WTC11 (cell line): ENCODE results near the gene GET4. TPM values are rescaled to one million over a fixed set of nuclear protein-coding genes. Genes with fewer than 3 reads are reported as not detected.
"Not testable (repeated sequence)": the region's sequence is repeated elsewhere in the genome, so short reads cannot be mapped to it uniquely, and the experiment has no call there.

ENCODE experiments used
- ATAC-seq: fragments of 200-7000 bp; cut with Tn5 transposase; 2 replicates; pipeline ENCODE4 v1.10.0; 2021; ENCODE audit warnings: mild to moderate bottlenecking, moderate library complexity
- CTCF ChIA-PET: fragments of 300-600 bp; sonication (Branson Sonifier 250); formaldehyde crosslinking; loops from one replicate; lab custom pipeline; 2021; ENCODE audit warnings: antibody characterized with exemption; lab: Charles Lee
- POLR2A ChIA-PET: fragments of 350-600 bp; sonication (Branson Sonifier 250); formaldehyde crosslinking; loops from one replicate; lab custom pipeline; 2021; ENCODE audit warnings: antibody characterized with exemption; lab: Charles Lee
- DNase-seq: peaks from one replicate; pipeline ENCODE4 v3.0.0; 2021; ENCODE audit warnings: low spot score
- H3K27ac Mint-ChIP-seq: 2 replicates; pipeline ENCODE4 v1.8.0; 2021; ENCODE audit warnings: mixed read lengths
- H3K27me3 Mint-ChIP-seq: 2 replicates; pipeline ENCODE4 v1.8.0; 2021; ENCODE audit warnings: low read depth, mild to moderate bottlenecking, moderate library complexity, mixed read lengths
- H3K36me3 Mint-ChIP-seq: 2 replicates; pipeline ENCODE4 v1.8.0; 2021; ENCODE audit warnings: mixed read lengths
- H3K4me1 Mint-ChIP-seq: 2 replicates; pipeline ENCODE4 v1.8.0; 2022; ENCODE audit warnings: mixed read lengths
- H3K4me3 Mint-ChIP-seq: 2 replicates; pipeline ENCODE4 v1.8.0; 2021; ENCODE audit warnings: mild to moderate bottlenecking, moderate library complexity, mixed read lengths
- H3K9me3 Mint-ChIP-seq: 2 replicates; pipeline ENCODE4 v1.8.0; 2021; ENCODE audit warnings: mixed read lengths
- CDX4 ChIP-seq: fragments of 250-450 bp; sonication (Bioruptor Pico); IDR thresholded peaks from 2 replicates; pipeline ENCODE4 v1.9.0; 2021; ENCODE audit warnings: moderate library complexity, mild to moderate bottlenecking, inconsistent platforms, borderline replicate concordance
- CTCF ChIP-seq: fragments of 200-600 bp; IDR thresholded peaks from 2 replicates; pipeline ENCODE4 v1.8.0; 2022; ENCODE audit warnings: antibody characterized with exemption
- E2F1 ChIP-seq: sonication (generic); formaldehyde crosslinking; IDR thresholded peaks from 2 replicates; pipeline ENCODE4 v1.8.0; 2022; ENCODE audit warnings: mild to moderate bottlenecking, missing genetic modification reagents
- FOXP1 ChIP-seq: sonication (generic); formaldehyde crosslinking; IDR thresholded peaks from 2 replicates; pipeline ENCODE4 v1.8.0; 2022; ENCODE audit warnings: missing genetic modification reagents, mild to moderate bottlenecking, moderate library complexity, borderline replicate concordance
- GABPB1 ChIP-seq: sonication (generic); formaldehyde crosslinking; IDR thresholded peaks from 2 replicates; pipeline ENCODE4 v1.8.1; 2023; ENCODE audit warnings: mild to moderate bottlenecking, missing genetic modification reagents
- GTF2I ChIP-seq: fragments of 250-450 bp; sonication (Bioruptor Pico); conservative IDR thresholded peaks from 2 replicates; pipeline ENCODE4 v1.4.0; 2021; ENCODE audit warnings: mild to moderate bottlenecking
- HMGA2 ChIP-seq: fragments of 250-450 bp; sonication (Bioruptor Pico); IDR thresholded peaks from 2 replicates; pipeline ENCODE4 v1.4.0; 2021; ENCODE audit warnings: mild to moderate bottlenecking, moderate library complexity
- MYBL2 ChIP-seq: sonication (generic); formaldehyde crosslinking; IDR thresholded peaks from 2 replicates; pipeline ENCODE4 v1.8.1; 2023; ENCODE audit warnings: mild to moderate bottlenecking, moderate library complexity, missing genetic modification reagents
- NR1H2 ChIP-seq: sonication (generic); formaldehyde crosslinking; IDR thresholded peaks from 2 replicates; pipeline ENCODE4 v1.9.0; 2021; ENCODE audit warnings: mild to moderate bottlenecking, moderate library complexity, missing genetic modification reagents
- NR3C1 ChIP-seq: sonication (generic); formaldehyde crosslinking; conservative IDR thresholded peaks from 2 replicates; pipeline ENCODE4 v1.8.1; 2023; ENCODE audit warnings: low read depth, mild to moderate bottlenecking, missing genetic modification reagents
- OVOL2 ChIP-seq: fragments of 250-450 bp; sonication (Bioruptor Pico); IDR thresholded peaks from 2 replicates; pipeline ENCODE4 v1.9.0; 2021; ENCODE audit warnings: mild to moderate bottlenecking, borderline replicate concordance
- SMAD4 ChIP-seq: sonication (generic); formaldehyde crosslinking; IDR thresholded peaks from 2 replicates; pipeline ENCODE4 v1.8.0; 2022; ENCODE audit warnings: mild to moderate bottlenecking, missing genetic modification reagents
- TEAD1 ChIP-seq: sonication (generic); formaldehyde crosslinking; IDR thresholded peaks from 2 replicates; pipeline ENCODE4 v1.8.0; 2022; ENCODE audit warnings: mild to moderate bottlenecking, missing genetic modification reagents
- USF1 ChIP-seq: sonication (generic); formaldehyde crosslinking; IDR thresholded peaks from 2 replicates; pipeline ENCODE4 v1.8.0; 2022; ENCODE audit warnings: mild to moderate bottlenecking, missing genetic modification reagents
- USF2 ChIP-seq: sonication (generic); formaldehyde crosslinking; IDR thresholded peaks from 2 replicates; pipeline ENCODE4 v1.8.1; 2023; ENCODE audit warnings: mild to moderate bottlenecking, missing genetic modification reagents, moderate library complexity
- ZBTB21 ChIP-seq: sonication (generic); formaldehyde crosslinking; IDR thresholded peaks from 2 replicates; pipeline ENCODE4 v1.8.1; 2023; ENCODE audit warnings: mild to moderate bottlenecking, missing genetic modification reagents, borderline replicate concordance
- ZNF232 ChIP-seq: sonication (generic); formaldehyde crosslinking; IDR thresholded peaks from 2 replicates; pipeline ENCODE4 v1.8.0; 2022; ENCODE audit warnings: mild to moderate bottlenecking, missing genetic modification reagents
- ZNF263 ChIP-seq: sonication (generic); formaldehyde crosslinking; IDR thresholded peaks from 2 replicates; pipeline ENCODE4 v1.8.1; 2022; ENCODE audit warnings: low read depth, mild to moderate bottlenecking, moderate library complexity, missing genetic modification reagents
- ZNF423 ChIP-seq: fragments of 250-450 bp; sonication (Bioruptor Pico); IDR thresholded peaks from 2 replicates; pipeline ENCODE4 v2.1.2; 2022; ENCODE audit warnings: mild to moderate bottlenecking, moderate library complexity
- ZSCAN18 ChIP-seq: fragments of 250-450 bp; sonication (Bioruptor Pico); IDR thresholded peaks from 2 replicates; pipeline ENCODE4 v2.1.2; 2022; ENCODE audit warnings: mild to moderate bottlenecking, moderate library complexity
- total RNA-seq: library from RNA; stranded (reverse); gene quantifications from 3 replicates; pipeline ENCODE4 v1.2.3, GENCODE V29; 2021

Gene GET4
- total RNA-seq, 1 experiment from 2014 or later: 73.0 TPM

- CTCF ChIA-PET: interaction anchor here (0.8 to 1.1 kb wide), 3 partner anchors 15 to 142 kb away, joined by 3 to 4 read pairs (median 3); no protein-coding TSS in a partner anchor
- peak; percentile 22 for DNase-seq
- H3K4me3 Mint-ChIP-seq: no peak overlapping the region
Observed at GRCh38 chr7:923108-924041, 47.0 kb downstream of the GET4 start.

GRCh38 chr7:924042-924441 is 47.7 kb downstream of the GET4 start:
- H3K27ac Mint-ChIP-seq, H3K4me3 Mint-ChIP-seq, ATAC-seq, H3K27me3 Mint-ChIP-seq, POLR2A ChIA-PET, H3K4me1 Mint-ChIP-seq, H3K36me3 Mint-ChIP-seq, H3K9me3 Mint-ChIP-seq, CTCF ChIA-PET: not testable (repeated sequence)
- DNase-seq: peak; percentile 1

More at GRCh38 chr7:923108-924041, 47.0 kb downstream of the GET4 start:
- H3K4me1 Mint-ChIP-seq: no peaks in the 10 kb centered on the region
- H3K9me3 Mint-ChIP-seq: no peaks in the 10 kb centered on the region
- ATAC-seq: peak; percentile 82
- TF ChIP-seq MYBL2 (no peak), ZSCAN18 (CRISPR knock-in tag) (no peak), NR1H2 (no peak), ZNF263 (CRISPR knock-in tag) (no peak), TEAD1 (no peak), FOXP1 (CRISPR knock-in tag) (no peak; the same call in 1 of the 2 replicates), ZNF232 (CRISPR knock-in tag) (no peak), OVOL2 (CRISPR knock-in tag) (no peak), SMAD4 (CRISPR knock-in tag) (no peak), CTCF (no peak), GTF2I (CRISPR knock-in tag) (no peak), CDX4 (CRISPR knock-in tag) (no peak), E2F1 (CRISPR knock-in tag) (no peak), NR3C1 (CRISPR knock-in tag) (no peak), USF1 (no peak), HMGA2 (no peak), ZBTB21 (no peak), GABPB1 (no peak), ZNF423 (CRISPR knock-in tag) (no peak), USF2 (CRISPR knock-in tag) (no peak)
- POLR2A ChIA-PET: no interaction called here
- H3K27ac Mint-ChIP-seq: no peak overlapping the region
- no peaks in the 10 kb centered on the region for H3K36me3 Mint-ChIP-seq
- H3K27me3 Mint-ChIP-seq: no peaks in the 10 kb centered on the region
